Esophagus muscularis mucosa (tissue), 4 donors: Measurements from ENCODE around the gene APOF.

Source experiments
- EP300 ChIP-seq: sonication (generic); formaldehyde crosslinking; IDR thresholded peaks from one replicate; pipeline ENCODE4 v1.6.1; 2017; ENCODE audit warnings: antibody characterized with exemption
- POLR2AphosphoS5 ChIP-seq, 2 donors: sonication (generic); formaldehyde crosslinking; IDR thresholded peaks; one replicate each; pipeline ENCODE4 v1.6.1; 2017; ENCODE audit warnings: antibody characterized with exemption in 2 of 2
- TF ChIP-seq, protein P1 (sequence below), 3 experiments: fragments of 200-600 bp in 2 of 3; fragments of 450-650 bp in 1 of 3; sonication (generic) in 2 of 3; IDR thresholded peaks; one replicate each; pipeline ENCODE4 v1.5.1; 2017 to 2019; ENCODE audit warnings: antibody characterized with exemption in 3 of 3, mild to moderate bottlenecking in 2 of 3, moderate library complexity in 1 of 3

DNA sequence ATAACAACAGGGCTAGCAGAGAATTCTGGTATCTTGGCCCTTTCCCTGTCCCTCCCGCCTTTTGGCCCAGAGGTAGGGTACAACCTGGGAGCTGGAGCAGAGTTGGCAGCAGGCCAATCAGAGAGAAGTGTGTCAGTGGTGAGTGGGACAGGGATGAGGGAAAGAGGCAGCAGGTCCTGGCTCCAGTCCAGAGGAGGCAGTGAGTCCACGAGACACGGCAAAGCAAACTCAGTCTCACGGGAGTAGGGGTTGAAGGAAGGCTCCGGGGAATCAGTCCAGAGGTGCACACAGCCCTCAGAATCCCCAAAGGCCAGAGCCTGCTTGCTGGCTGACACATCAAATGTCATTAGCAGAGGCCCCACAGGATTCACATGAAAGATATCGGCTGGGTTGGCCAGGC is 36.1 kb downstream of the APOF start:
- TF ChIP-seq EP300 (no peak), POLR2AphosphoS5 (IDR thresholded peaks at IDR 0.05) (no peak)
- TF ChIP-seq, protein P1, sequence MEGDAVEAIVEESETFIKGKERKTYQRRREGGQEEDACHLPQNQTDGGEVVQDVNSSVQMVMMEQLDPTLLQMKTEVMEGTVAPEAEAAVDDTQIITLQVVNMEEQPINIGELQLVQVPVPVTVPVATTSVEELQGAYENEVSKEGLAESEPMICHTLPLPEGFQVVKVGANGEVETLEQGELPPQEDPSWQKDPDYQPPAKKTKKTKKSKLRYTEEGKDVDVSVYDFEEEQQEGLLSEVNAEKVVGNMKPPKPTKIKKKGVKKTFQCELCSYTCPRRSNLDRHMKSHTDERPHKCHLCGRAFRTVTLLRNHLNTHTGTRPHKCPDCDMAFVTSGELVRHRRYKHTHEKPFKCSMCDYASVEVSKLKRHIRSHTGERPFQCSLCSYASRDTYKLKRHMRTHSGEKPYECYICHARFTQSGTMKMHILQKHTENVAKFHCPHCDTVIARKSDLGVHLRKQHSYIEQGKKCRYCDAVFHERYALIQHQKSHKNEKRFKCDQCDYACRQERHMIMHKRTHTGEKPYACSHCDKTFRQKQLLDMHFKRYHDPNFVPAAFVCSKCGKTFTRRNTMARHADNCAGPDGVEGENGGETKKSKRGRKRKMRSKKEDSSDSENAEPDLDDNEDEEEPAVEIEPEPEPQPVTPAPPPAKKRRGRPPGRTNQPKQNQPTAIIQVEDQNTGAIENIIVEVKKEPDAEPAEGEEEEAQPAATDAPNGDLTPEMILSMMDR (IDR thresholded peaks at IDR 0.05), result no peak
